ENCODE data around the gene CD33. TPM values are rescaled to one million over a fixed set of nuclear protein-coding genes. Genes with fewer than 3 reads are reported as not detected.

Gene CD33
- total and polyA plus RNA-seq, 2 of the 8 experiments (the other 6 are each of a cell fraction or from before 2014, with no cell fraction given), result 0.06 TPM; not detected in 1

GRCh38 chr19:51277112-51277511 lies 52.2 kb downstream of the CD33 start:
- no peak overlapping the region for H2AK5ac ChIP-seq (ENCODE audit: low read depth, low read length)
- no peak overlapping the region for H4K91ac ChIP-seq (replicated peaks; ENCODE audit: insufficient read length, low read length)
- no peaks in the 10 kb centered on the region; a peak in 1 of 7 replicates for H3K27me3 ChIP-seq (replicated peaks in 1 of 4; ENCODE audit: control insufficient read depth in 3 of 4, extremely low read depth in 1 of 4, insufficient read depth in 3 of 4, low read length in 3 of 4)
- H2BK120ac ChIP-seq (replicated peaks; ENCODE audit: low read depth, low read length), result no peak overlapping the region
- no peak overlapping the region for H2AFZ ChIP-seq (ENCODE audit: low read length)
- no peak overlapping the region for H3K18ac ChIP-seq (ENCODE audit: extremely low read depth, low read length)
- H2BK12ac ChIP-seq (ENCODE audit: low read depth, low read length), result no peak overlapping the region
- no peak overlapping the region for H2BK15ac ChIP-seq (ENCODE audit: low read length)
- H4K5ac ChIP-seq (ENCODE audit: insufficient read length, low read depth, low read length), result no peak overlapping the region
- FAIRE-seq (no peak), DNase-seq (ENCODE audit: low read depth in 1 of 2, low spot score in 2 of 2) (no peak)
- no peak overlapping the region for H3K4ac ChIP-seq (replicated peaks; ENCODE audit: insufficient read length, low read depth, low read length)
- H3K79me2 ChIP-seq (ENCODE audit: control insufficient read depth in 1 of 2, insufficient read depth in 2 of 2, low read length in 2 of 2), result no peaks in the 10 kb centered on the region
- no peak overlapping the region for H3K14ac ChIP-seq (ENCODE audit: insufficient read length)
- no peak overlapping the region for H3K23ac ChIP-seq (ENCODE audit: insufficient read length)
- H3K27ac ChIP-seq (ENCODE audit: low read depth, low read length), result no peak overlapping the region
- H3K4me1 ChIP-seq (replicated peaks in 1 of 4; ENCODE audit: control insufficient read depth in 3 of 4, insufficient read depth in 4 of 4, low read length in 3 of 4), result no peaks in the 10 kb centered on the region
- no peak overlapping the region for H2BK5ac ChIP-seq (ENCODE audit: low read depth, low read length)
- no peak overlapping the region for H3K9ac ChIP-seq (replicated peaks in 1 of 4; ENCODE audit: extremely low read depth in 1 of 4, low read depth in 3 of 4, low read length in 3 of 4)
- ChIA-PET POLR2A (ENCODE audit: partially characterized antibody) (interaction anchor here (0.9 kb wide), 1 partner anchor 16 kb away, joined by 4 read pairs; no protein-coding TSS in a partner anchor), CTCF (ENCODE audit: partially characterized antibody) (interaction anchor here (0.6 to 1.9 kb wide), 3 partner anchors 18 to 332 kb away, joined by 3 to 7 read pairs (median 4); no protein-coding TSS in a partner anchor)
- H3K23me2 ChIP-seq (ENCODE audit: low read depth, low read length), result no peaks in the 10 kb centered on the region
- no peak overlapping the region for H3K56ac ChIP-seq (replicated peaks; ENCODE audit: insufficient read length, low read depth, low read length)
- H4K8ac ChIP-seq (ENCODE audit: extremely low read depth, insufficient read depth, low read length), result no peak overlapping the region
- 93% methylated on average over 3 of the region's 3 CpGs; no CpG with 5 or more reads in 1 of the 2 experiments for WGBS, 2 experiments (ENCODE audit: extremely low coverage in 1 of 2, insufficient coverage in 1 of 2, insufficient read length in 1 of 2, insufficient replicate concordance in 2 of 2, low coverage in 1 of 2, low lambda C conversion rate in 2 of 2, missing lambda C conversion rate in 1 of 2)
- H3K4me3 ChIP-seq (ENCODE audit: extremely low read depth in 1 of 4, insufficient read depth in 2 of 4, low read depth in 3 of 4, low read length in 4 of 4), result no peak overlapping the region
- no peak overlapping the region for H3K4me2 ChIP-seq (ENCODE audit: insufficient read depth in 1 of 2, low read depth in 2 of 2, low read length in 2 of 2)
- no peaks in the 10 kb centered on the region for H3K79me1 ChIP-seq (ENCODE audit: low read depth, low read length)
- peaks cover 4 to 9% of the 10 kb centered on the region in 2 experiments for H3K9me3 ChIP-seq (ENCODE audit: insufficient read depth in 2 of 2, low read depth in 1 of 2, low read length in 1 of 2)
- H4K20me1 ChIP-seq (replicated peaks in 1 of 2; ENCODE audit: control insufficient read depth in 1 of 2, insufficient read depth in 2 of 2, low read length in 2 of 2), result no peaks in the 10 kb centered on the region
- H2BK20ac ChIP-seq (ENCODE audit: low read length), result no peak overlapping the region
- TF ChIP-seq CBX8 (IDR thresholded peaks at IDR 0.05; ENCODE audit: borderline replicate concordance, low read depth, low read length) (no peak), ATF3 (IDR thresholded peaks at IDR 0.05; ENCODE audit: insufficient read depth, low read depth, low read length) (no peak), HDAC2 (IDR thresholded peaks at IDR 0.05; ENCODE audit: borderline replicate concordance in 1 of 2, low read depth in 2 of 2, low read length in 2 of 2) (no peak), POLR2A (IDR thresholded peaks at IDR 0.05; ENCODE audit: control extremely low read depth in 1 of 2, low read depth in 2 of 2, low read length in 2 of 2) (no peak), ASH2L (IDR thresholded peaks at IDR 0.05; ENCODE audit: low read length) (no peak), SP4 (IDR thresholded peaks at IDR 0.05; ENCODE audit: low read length) (no peak), MAX (IDR thresholded peaks at IDR 0.05) (no peak), NRF1 (IDR thresholded peaks at IDR 0.05; ENCODE audit: low read depth, low read length) (no peak), HDAC6 (IDR thresholded peaks at IDR 0.05; ENCODE audit: low read depth, low read length) (no peak), RBBP5 (IDR thresholded peaks at IDR 0.05; ENCODE audit: borderline replicate concordance, low read depth, low read length) (no peak), TAF1 (IDR thresholded peaks at IDR 0.05; ENCODE audit: low read depth, low read length) (no peak), FOSL1 (IDR thresholded peaks at IDR 0.05; ENCODE audit: insufficient read depth, low read depth, low read length) (no peak), TAF7 (optimal IDR thresholded peaks at IDR 0.05; ENCODE audit: borderline replicate concordance, low read depth, low read length) (no peak), SP1 (IDR thresholded peaks at IDR 0.05; ENCODE audit: low read depth, low read length) (no peak)
- no peaks in the 10 kb centered on the region for H3K36me3 ChIP-seq (ENCODE audit: control insufficient read depth in 2 of 4, insufficient read depth in 4 of 4, low read length in 3 of 4)
